Measurements from ENCODE around the gene MEIOB. TPM values are rescaled to one million over a fixed set of nuclear protein-coding genes. Genes with fewer than 3 reads are reported as not detected.

MEIOB gene
- polyA plus RNA-seq, 1 of the 3 experiments (the other 2 are of a cell fraction) = not detected

DNA sequence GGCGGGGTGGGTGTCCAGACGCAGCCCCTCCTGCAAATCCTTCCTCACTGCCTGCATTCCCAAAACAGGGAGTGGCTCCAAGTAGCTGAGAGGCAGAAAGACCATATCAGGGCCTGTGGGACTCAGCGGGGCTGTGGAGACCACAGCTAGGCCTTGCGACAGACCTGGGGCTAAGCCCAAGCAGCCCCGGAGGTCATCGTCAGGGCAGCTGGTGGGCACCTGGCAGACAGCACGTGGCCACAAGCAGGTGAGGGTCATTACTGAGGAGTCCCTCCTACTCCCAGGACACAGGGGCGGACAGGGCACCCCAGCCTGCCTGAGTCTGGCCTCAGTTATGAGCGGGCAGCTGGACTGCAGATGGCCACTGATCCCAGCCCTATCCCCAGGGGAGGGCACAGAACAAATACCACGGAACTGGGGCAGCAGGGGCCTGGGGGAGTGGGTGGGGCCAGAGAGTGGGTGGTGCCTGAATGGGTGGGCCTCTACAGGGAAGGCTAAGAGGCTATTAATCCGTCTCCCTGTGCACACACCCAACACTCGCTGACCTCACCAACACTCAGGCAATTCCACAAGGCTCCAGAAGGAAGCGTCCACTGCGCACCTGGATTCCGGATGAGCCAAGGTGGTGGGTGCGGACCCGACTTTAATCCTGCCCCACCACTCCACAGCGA, 37.7 kb upstream of the MEIOB start (continued):
- TF ChIP-seq, protein P1, sequence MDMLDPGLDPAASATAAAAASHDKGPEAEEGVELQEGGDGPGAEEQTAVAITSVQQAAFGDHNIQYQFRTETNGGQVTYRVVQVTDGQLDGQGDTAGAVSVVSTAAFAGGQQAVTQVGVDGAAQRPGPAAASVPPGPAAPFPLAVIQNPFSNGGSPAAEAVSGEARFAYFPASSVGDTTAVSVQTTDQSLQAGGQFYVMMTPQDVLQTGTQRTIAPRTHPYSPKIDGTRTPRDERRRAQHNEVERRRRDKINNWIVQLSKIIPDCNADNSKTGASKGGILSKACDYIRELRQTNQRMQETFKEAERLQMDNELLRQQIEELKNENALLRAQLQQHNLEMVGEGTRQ (IDR thresholded peaks at IDR 0.05; ENCODE audit: borderline replicate concordance, low read depth, low read length) = no peak
- TF ChIP-seq SIN3A (IDR thresholded peaks at IDR 0.05; ENCODE audit: borderline replicate concordance, low read depth, low read length) = no peak

DNA sequence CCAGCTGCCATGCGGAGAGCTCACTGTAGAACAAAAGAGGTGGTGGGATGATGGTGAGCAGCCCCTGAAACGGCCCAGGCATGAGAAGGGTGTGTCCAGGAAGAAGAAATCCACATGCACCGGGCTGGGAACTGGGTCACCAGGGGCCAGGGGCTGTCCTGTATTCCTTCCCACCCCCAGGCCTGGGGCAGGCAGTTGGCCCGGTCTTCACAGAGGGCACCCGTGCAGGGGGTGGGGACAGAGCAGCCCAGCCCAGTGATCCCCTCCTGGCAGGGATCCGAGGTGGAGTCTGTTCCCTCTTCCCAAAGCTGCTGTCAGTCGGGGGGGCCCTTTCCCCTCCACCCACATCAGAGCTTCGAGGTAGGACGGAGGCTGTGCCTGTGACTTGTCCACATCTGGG, 37.0 kb upstream of the MEIOB start:
- DNase-seq = peak; percentile 53
- no peak overlapping the region for H3K4me3 ChIP-seq (ENCODE audit: low read depth in 2 of 2, low read length in 1 of 2)
- H3K4me2 ChIP-seq = no peak overlapping the region
- peaks cover 0 to 16% of the 10 kb centered on the region in 2 experiments; a peak in 1 of 4 replicates for H3K4me1 ChIP-seq (ENCODE audit: control insufficient read depth in 1 of 2, insufficient read depth in 2 of 2, low read depth in 1 of 2, low read length in 1 of 2)
- no peaks in the 10 kb centered on the region for H3K9me2 ChIP-seq
- H3K27ac ChIP-seq (ENCODE audit: low read depth in 2 of 2, low read length in 1 of 2) = no peak overlapping the region
- H3K9me3 ChIP-seq = no peaks in the 10 kb centered on the region
- CTCF ChIA-PET = interaction anchor here (0.9 to 2.6 kb wide), 9 partner anchors 13 to 45 kb away, joined by 3 to 13 read pairs (median 4); no protein-coding TSS in a partner anchor
- WGBS (ENCODE audit: low lambda C conversion rate) = 43% methylated on average over 2 of the region's 9 CpGs
- no peaks in the 10 kb centered on the region for H3F3A ChIP-seq (replicated peaks; ENCODE audit: insufficient read depth)
- no peaks in the 10 kb centered on the region for H4K20me1 ChIP-seq (ENCODE audit: insufficient read depth)
- no peaks in the 10 kb centered on the region for H3K27me3 ChIP-seq (ENCODE audit: insufficient read depth)
- H2AFZ ChIP-seq (ENCODE audit: low read depth) = no peak overlapping the region
- no peak for TF ChIP-seq CHD2 (IDR thresholded peaks at IDR 0.05; ENCODE audit: low read length, partially characterized antibody)
- no peak for TF ChIP-seq MXI1 (IDR thresholded peaks at IDR 0.05; ENCODE audit: low read depth, low read length)
- TF ChIP-seq NRF1 (IDR thresholded peaks at IDR 0.05; ENCODE audit: low read depth, low read length) = no peak
- no peak for TF ChIP-seq RCOR1 (IDR thresholded peaks at IDR 0.05; ENCODE audit: low read length)
- TF ChIP-seq TEAD4 (IDR thresholded peaks at IDR 0.05; ENCODE audit: borderline replicate concordance, insufficient read depth) = no peak
- no peaks in the 10 kb centered on the region for H3K36me3 ChIP-seq (replicated peaks in 1 of 2; ENCODE audit: control insufficient read depth in 1 of 2, insufficient read depth in 2 of 2, low read length in 1 of 2)
- H3K79me2 ChIP-seq (ENCODE audit: insufficient read depth) = no peaks in the 10 kb centered on the region
- POLR2A ChIA-PET = no interaction called here
- H3K9ac ChIP-seq = no peak overlapping the region

DNA sequence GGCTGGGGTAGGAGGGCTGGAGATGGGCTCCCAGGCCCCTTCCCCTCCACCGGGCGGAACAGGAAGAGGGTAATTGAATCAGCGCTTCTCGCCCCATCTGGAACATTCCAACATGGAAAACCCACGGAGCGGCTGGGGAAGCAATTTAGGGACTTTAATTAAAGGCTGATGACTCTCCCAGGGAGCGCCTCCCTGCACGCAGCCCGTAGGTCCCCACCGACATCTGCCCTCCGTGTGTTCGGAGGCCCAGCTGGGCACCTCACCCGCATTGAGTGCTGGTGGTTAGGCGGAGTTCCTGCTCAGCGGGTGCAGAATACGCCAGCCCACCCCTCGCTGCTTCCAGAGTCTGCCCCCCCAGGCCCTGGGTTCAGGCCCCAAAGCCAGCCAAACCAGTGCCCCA, 36.2 kb upstream of the MEIOB start:
- no peak overlapping the region for H3K27ac ChIP-seq (ENCODE audit: low read depth in 2 of 2, low read length in 1 of 2)
- WGBS (ENCODE audit: low lambda C conversion rate) = 86% methylated on average over 11 of the region's 17 CpGs
- ChIA-PET POLR2A (no interaction called here), CTCF (interaction anchor here (1.6 to 2.6 kb wide), 4 partner anchors 15 to 44 kb away, joined by 5 to 13 read pairs (median 8); no protein-coding TSS in a partner anchor)
- H3K36me3 ChIP-seq (replicated peaks in 1 of 2; ENCODE audit: control insufficient read depth in 1 of 2, insufficient read depth in 2 of 2, low read length in 1 of 2) = no peaks in the 10 kb centered on the region
- no peak for TF ChIP-seq FOXM1 (IDR thresholded peaks at IDR 0.05; ENCODE audit: low read depth)
- H3K79me2 ChIP-seq (ENCODE audit: insufficient read depth) = no peaks in the 10 kb centered on the region
- DNase-seq = peak; percentile 32
- H3K9me3 ChIP-seq = no peaks in the 10 kb centered on the region
- no peak overlapping the region for H3K4me2 ChIP-seq
- no peak overlapping the region for H3K4me3 ChIP-seq (ENCODE audit: low read depth in 2 of 2, low read length in 1 of 2)
- no peaks in the 10 kb centered on the region for H3F3A ChIP-seq (replicated peaks; ENCODE audit: insufficient read depth)
- no peaks in the 10 kb centered on the region for H3K27me3 ChIP-seq (ENCODE audit: insufficient read depth)
- peaks cover 0 to 17% of the 10 kb centered on the region in 2 experiments; a peak in 1 of 4 replicates for H3K4me1 ChIP-seq (ENCODE audit: control insufficient read depth in 1 of 2, insufficient read depth in 2 of 2, low read depth in 1 of 2, low read length in 1 of 2)
- no peak overlapping the region for H2AFZ ChIP-seq (ENCODE audit: low read depth)
- no peaks in the 10 kb centered on the region for H4K20me1 ChIP-seq (ENCODE audit: insufficient read depth)
- H3K9ac ChIP-seq = no peak overlapping the region
- H3K9me2 ChIP-seq = no peaks in the 10 kb centered on the region

All from SK-N-SH (cell line).